A673 (cell line): Measurements from ENCODE around the gene PRKAR2A. TPM values are rescaled to one million over a fixed set of nuclear protein-coding genes. Genes with fewer than 3 reads are reported as not detected.
"Not testable (repeated sequence)": the region's sequence is repeated elsewhere in the genome, so short reads cannot be mapped to it uniquely, and the experiment has no call there.

Experiments used
- BruUV-seq: library from RNA; stranded (reverse); fragments of 400-500 nt; replicated peaks from 2 replicates; lab custom pipeline; 2021; lab: Mats Ljungman, UMichigan
- CTCF ChIA-PET: fragments of 300-600 bp; sonication (Branson Sonifier 250); formaldehyde crosslinking; loops from one replicate; lab custom pipeline; 2022; ENCODE audit warnings: antibody characterized with exemption; lab: Charles Lee
- POLR2A ChIA-PET: fragments of 300-600 bp; sonication (Branson Sonifier 250); formaldehyde crosslinking; loops from one replicate; lab custom pipeline; 2022; ENCODE audit warnings: antibody characterized with exemption; ENCODE audit not compliant: low non-redundant PET; lab: Charles Lee
- DNase-seq: peaks from one replicate; pipeline ENCODE4 v3.0.0-alpha.2; 2015; ENCODE audit warnings: low spot score
- H3K27ac ChIP-seq: fragments of 200-600 bp; sonication (generic); 2 replicates; pipeline ENCODE4 v1.5.1; 2016; ENCODE audit warnings: mixed run types, low read depth, mild to moderate bottlenecking, mixed read lengths, antibody characterized with exemption, low read length; ENCODE audit not compliant: poor library complexity, severe bottlenecking
- H3K27me3 ChIP-seq: fragments of 200-600 bp; sonication (generic); replicated peaks from 2 replicates; pipeline ENCODE4 v1.6.1; 2017; ENCODE audit warnings: mixed run types, low read depth, mild to moderate bottlenecking, mixed read lengths, antibody characterized with exemption, low read length; ENCODE audit not compliant: insufficient read depth, poor library complexity
- H3K36me3 ChIP-seq: fragments of 200-600 bp; sonication (generic); 2 replicates; pipeline ENCODE4 v1.6.1; 2016; ENCODE audit warnings: mixed run types, mild to moderate bottlenecking, mixed read lengths, antibody characterized with exemption, low read length; ENCODE audit not compliant: insufficient read depth, poor library complexity, severe bottlenecking
- H3K4me1 ChIP-seq: fragments of 200-600 bp; sonication (generic); 2 replicates; pipeline ENCODE4 v1.6.1; 2017; ENCODE audit warnings: mixed run types, mild to moderate bottlenecking, mixed read lengths, antibody characterized with exemption, low read length; ENCODE audit not compliant: insufficient read depth, poor library complexity, severe bottlenecking
- H3K4me3 ChIP-seq: fragments of 200-600 bp; sonication (generic); 2 replicates; pipeline ENCODE4 v1.5.1; 2016; ENCODE audit warnings: low read depth, mixed run types, mild to moderate bottlenecking, mixed read lengths, low read length; ENCODE audit not compliant: poor library complexity, severe bottlenecking
- H3K9me3 ChIP-seq: fragments of 200-600 bp; sonication (generic); 2 replicates; pipeline ENCODE4 v1.6.1; 2016; ENCODE audit warnings: mixed run types, low read depth, mild to moderate bottlenecking, mixed read lengths, antibody characterized with exemption, low read length; ENCODE audit not compliant: poor library complexity, severe bottlenecking
- CTCF ChIP-seq: fragments of 300-800, 200-600 bp; sonication (generic); conservative IDR thresholded peaks from 2 replicates; pipeline ENCODE4 v1.5.1; 2017; ENCODE audit warnings: low read depth, mild to moderate bottlenecking, antibody characterized with exemption, low read length, moderate library complexity, mixed read lengths
- EZH2 ChIP-seq: fragments of 200-600 bp; sonication (generic); IDR thresholded peaks from 2 replicates; pipeline ENCODE4 v1.6.1; 2017; ENCODE audit warnings: borderline replicate concordance, low read depth, mild to moderate bottlenecking, mixed read lengths, antibody characterized with exemption, low read length; ENCODE audit not compliant: poor library complexity, severe bottlenecking
- intact Hi-C: fragments of 100-400 bp; cut with micrococcal nuclease; formaldehyde crosslinking; loops from one replicate; pipeline ENCODE4 v1.10.0; 2022; ENCODE audit not compliant: unreplicated experiment
- total RNA-seq: library from RNA; stranded (reverse); gene quantifications from 2 replicates; pipeline ENCODE4 v1.2.3, GENCODE V29; 2021

The PRKAR2A gene
- total RNA-seq, 1 experiment from 2014 or later = 35.8 TPM

- intact Hi-C loops = no loop called here
- H3K9me3 ChIP-seq = no peaks in the 10 kb centered on the region
- CTCF ChIA-PET = no interaction called here
- no peaks in the 10 kb centered on the region for H3K27me3 ChIP-seq
- no peak for TF ChIP-seq EZH2
- TF ChIP-seq CTCF = no peak
- H3K36me3 ChIP-seq = no peaks in the 10 kb centered on the region
- no peaks in the 10 kb centered on the region for H3K4me1 ChIP-seq
- no peak overlapping the region for H3K4me3 ChIP-seq
- H3K27ac ChIP-seq = no peak overlapping the region
- POLR2A ChIA-PET = no interaction called here
- no peak for DNase-seq
- no TSS peak for BruUV-seq
These were observed 63.1 kb downstream of the PRKAR2A start for GRCh38 chr3:48784426-48785120.

GRCh38 chr3:48783304-48783703 is 64.4 kb downstream of the PRKAR2A start:
- Histone ChIP-seq H3K27me3 (no peaks in the 10 kb centered on the region), H3K4me3 (no peak overlapping the region), H3K4me1 (no peaks in the 10 kb centered on the region), H3K36me3 (no peaks in the 10 kb centered on the region), H3K9me3 (no peaks in the 10 kb centered on the region), H3K27ac (no peak overlapping the region)
- no peak for DNase-seq
- intact Hi-C loops = no loop called here
- CTCF ChIA-PET = no interaction called here
- TF ChIP-seq EZH2 = no peak
- no peak for TF ChIP-seq CTCF
- POLR2A ChIA-PET = no interaction called here
- BruUV-seq = no TSS peak

GRCh38 chr3:48782046-48782445 is 65.6 kb downstream of the PRKAR2A start:
- POLR2A ChIA-PET = no interaction called here
- Histone ChIP-seq H3K27ac (no peak overlapping the region), H3K27me3 (no peaks in the 10 kb centered on the region), H3K4me3 (no peak overlapping the region), H3K4me1 (no peaks in the 10 kb centered on the region), H3K36me3 (no peaks in the 10 kb centered on the region), H3K9me3 (no peaks in the 10 kb centered on the region)
- CTCF ChIA-PET = no interaction called here
- intact Hi-C loops = no loop called here
- DNase-seq = no peak
- TF ChIP-seq EZH2 = no peak
- no peak for TF ChIP-seq CTCF
- no TSS peak for BruUV-seq

GRCh38 chr3:48778565-48778964 is 69.1 kb downstream of the PRKAR2A start:
- intact Hi-C loops, H3K36me3 ChIP-seq, DNase-seq, H3K4me3 ChIP-seq, H3K4me1 ChIP-seq, H3K27ac ChIP-seq, H3K27me3 ChIP-seq, BruUV-seq, H3K9me3 ChIP-seq, POLR2A ChIA-PET, CTCF ChIA-PET: not testable (repeated sequence)
